RKO (cell line): Measurements from ENCODE around the gene RNF217.
"Not testable (repeated sequence)": the region's sequence is repeated elsewhere in the genome, so short reads cannot be mapped to it uniquely, and the experiment has no call there.

ENCODE experiments used
- DNase-seq: peaks from one replicate; pipeline ENCODE4 v3.0.0-alpha.2; 2016; ENCODE audit warnings: low spot score

The RNF217 gene

DNA sequence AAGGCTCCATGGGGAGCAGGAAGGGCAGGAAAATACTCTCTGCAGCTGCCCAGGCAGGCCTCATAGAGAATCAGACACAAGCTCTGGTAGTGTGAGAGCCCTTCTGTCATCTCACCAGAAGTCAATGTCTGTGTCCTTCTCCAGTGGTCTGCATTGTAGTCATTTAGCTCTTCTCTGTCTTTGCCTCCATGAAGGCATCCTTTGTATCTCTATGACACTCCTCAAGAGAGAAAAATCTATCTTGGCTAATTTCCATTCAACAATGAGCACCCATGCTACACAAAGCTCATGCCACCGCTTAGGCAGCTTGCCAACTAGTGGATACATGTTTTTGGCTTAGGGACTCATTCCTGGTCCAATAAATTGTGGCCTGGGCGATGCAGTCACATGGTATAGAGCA lies 92.1 kb downstream of the RNF217 start:
- no peak for DNase-seq

DNA sequence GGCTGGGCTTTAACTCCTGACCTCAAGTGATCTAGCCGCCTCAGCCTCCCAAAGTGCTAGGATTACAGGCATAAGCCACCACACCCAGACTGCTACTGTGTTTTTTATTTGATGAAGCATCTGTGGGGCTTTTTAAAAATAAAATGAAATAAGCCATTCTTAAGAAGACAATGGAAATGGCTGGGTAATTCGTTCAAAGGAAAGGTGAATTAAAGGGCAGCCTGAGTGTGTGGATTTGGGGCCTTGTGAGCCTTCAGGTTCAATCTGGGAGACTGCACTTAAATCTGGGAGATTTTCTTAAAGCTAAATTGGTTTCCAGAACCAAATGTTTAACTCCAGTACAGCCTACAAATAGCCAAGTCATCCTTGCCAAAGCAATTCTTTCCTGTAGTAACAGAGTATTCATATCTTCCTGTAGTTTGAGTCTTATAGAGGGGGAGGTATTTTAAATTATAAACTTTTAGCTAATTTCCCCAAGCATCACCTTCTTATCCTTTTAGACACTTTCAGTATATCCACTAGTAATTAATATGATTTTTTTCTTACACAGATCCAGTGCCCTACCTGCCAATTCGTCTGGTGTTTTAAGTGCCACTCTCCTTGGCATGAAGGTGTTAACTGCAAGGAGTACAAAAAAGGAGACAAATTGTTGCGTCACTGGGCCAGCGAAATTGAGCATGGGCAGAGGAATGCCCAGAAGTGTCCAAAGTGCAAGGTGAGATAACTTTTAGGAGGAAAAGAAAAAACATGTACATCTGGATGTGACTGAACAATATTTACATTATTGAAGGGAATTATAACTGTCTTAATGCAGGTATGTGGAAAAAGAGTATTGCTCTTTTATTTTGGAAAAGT lies 95.4 kb downstream of the RNF217 start:
- no peak for DNase-seq

DNA sequence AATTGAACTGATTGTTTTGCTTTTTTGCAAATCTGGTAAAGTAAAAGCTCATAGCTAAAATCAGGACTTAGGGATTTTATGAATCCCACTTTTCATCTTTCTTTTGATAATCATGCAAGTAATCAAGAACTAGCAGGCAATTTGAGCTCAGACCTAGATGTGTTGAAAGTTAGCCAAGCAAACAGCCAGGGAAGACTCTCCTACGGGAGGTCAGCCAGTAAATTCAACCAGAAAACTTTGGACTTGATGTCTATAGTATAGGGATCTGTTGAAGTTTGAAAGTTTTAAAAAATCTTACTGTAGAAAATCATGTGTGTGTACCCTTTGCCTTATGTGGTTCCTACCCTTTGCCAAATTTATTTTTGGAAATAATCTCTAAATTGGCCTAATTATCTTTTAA lies 96.3 kb downstream of the RNF217 start:
- DNase-seq: no peak

DNA sequence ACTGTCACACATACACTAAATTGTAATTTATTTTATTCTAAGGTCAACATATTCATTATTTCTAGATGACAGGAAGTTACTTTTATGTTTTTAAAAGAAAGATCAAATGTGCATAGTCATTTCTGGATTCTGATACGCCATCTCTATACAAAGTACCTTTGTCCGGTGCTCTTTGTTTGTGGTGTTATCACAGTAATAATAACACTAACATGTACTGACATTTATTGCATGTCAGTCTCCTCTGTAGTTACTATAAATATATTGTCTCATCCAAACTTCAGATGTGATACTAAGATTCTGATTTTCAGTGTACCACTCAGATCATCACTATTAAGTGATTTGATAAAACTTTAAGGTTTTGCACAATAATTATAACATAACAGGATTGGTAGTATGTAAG lies 101.1 kb downstream of the RNF217 start:
- no peak for DNase-seq

DNA sequence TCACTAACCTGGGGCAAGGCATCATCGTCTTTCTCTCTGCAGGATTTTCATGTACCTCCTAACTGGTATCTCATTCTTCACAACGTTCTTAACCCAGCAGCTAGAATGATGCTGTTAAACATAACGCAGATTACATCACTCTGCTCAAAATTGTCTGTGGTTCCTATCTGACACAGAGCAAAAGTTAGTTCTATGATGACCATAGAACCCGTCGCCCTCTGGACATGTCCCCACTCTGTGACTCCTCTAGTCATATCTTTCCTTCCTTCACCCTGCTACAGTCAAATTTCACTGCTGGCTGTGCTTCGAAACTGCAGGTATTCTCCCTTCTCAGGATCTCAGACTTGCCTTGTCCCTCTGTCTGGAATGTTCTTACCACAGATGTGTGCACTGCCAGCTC lies 103.9 kb downstream of the RNF217 start:
- DNase-seq: no peak

DNA sequence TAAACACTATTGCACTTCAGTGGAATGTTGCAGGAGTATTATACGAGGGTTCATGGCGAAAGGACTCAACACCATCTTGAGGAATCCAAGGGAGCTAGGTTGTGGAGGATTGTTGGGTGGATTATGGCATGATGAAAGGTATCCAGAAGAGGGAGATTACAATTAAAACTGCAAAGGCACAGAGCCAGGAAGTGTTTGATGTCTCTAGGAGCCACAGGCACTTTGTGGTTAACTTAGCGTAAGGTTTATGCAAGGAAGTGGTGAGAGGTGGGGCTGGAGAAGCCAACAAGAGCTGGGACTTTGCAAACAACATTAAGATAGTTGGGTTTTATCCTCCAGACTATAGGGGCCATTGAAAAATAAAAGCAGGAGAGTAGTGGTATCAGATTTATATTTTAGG lies 104.7 kb downstream of the RNF217 start:
- DNase-seq: no peak

DNA sequence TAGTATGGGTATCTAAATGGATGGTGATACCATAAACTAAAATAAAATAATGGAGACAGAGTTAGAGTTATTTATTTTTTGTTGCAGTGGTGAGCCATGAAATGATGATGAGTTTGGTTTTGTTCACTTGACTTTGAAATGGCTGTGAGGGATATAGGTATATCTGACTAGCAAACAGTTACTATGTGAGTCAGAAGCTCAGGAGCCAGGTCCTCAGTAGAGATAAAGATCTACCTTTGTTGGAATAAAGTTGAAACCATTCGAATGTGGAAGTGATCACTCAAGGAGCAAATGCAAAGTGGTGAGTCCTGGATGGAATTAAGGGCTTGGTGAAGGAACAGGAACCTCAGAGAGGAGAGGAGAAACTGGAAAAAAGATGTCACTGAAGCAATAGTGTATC lies 105.3 kb downstream of the RNF217 start:
- DNase-seq: no peak

DNA sequence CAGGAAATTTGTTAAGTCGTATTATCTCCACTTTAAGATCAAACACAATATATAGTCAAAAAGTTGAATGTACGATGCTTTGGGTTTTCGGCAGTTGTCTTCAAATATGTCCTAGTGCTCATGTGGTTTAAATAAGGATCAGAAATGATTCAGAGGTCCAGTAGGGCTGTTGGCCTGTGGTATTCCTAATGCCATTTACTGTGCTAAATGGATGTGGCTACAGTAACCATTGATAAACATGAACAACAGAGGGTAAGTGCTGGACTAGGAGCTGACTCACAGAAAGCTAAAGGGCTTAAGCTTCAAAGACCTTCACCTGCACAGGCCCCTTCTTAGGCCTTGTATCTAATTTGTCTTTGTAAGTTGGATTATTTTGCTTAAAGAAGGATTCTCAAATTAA lies 110.8 kb downstream of the RNF217 start:
- DNase-seq: no peak

DNA sequence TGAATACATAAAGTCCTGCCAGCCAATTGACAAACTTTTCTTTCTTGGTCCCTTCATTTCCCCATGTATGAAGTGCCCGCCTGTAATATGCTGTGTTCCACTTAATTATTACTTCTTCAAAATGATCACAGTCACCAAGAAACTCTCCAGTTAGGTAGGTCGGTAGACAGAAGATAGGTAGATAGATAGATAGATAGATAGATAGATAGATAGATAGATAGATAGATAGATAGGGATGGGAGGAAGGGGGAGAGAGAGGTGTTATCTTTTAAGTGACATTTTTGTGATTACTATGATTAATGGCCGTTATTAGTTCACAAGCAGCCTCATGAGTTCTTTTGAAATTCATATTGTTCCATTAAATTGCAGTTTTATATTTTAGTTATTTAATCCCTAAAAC lies 111.9 kb downstream of the RNF217 start:
- DNase-seq: no peak

DNA sequence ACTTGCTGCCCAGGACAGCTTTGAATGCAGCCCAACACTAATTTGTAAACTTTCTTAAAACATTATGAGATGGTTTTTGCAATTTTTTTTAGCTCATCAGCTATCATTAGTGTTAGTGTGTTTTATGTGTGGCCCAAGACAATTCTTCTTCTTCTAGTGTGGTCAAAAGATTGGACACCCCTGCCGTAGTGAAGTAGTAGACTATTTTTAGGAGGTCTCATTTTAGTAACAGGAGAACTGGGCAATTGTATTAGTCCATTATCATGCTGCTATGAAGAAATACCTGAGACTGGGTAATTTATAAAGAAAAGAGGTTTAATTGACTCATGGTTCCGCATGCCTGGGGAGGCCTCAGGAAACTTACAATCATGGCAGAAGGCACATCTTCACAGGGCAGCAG lies 112.8 kb downstream of the RNF217 start:
- not testable (repeated sequence) for DNase-seq

DNA sequence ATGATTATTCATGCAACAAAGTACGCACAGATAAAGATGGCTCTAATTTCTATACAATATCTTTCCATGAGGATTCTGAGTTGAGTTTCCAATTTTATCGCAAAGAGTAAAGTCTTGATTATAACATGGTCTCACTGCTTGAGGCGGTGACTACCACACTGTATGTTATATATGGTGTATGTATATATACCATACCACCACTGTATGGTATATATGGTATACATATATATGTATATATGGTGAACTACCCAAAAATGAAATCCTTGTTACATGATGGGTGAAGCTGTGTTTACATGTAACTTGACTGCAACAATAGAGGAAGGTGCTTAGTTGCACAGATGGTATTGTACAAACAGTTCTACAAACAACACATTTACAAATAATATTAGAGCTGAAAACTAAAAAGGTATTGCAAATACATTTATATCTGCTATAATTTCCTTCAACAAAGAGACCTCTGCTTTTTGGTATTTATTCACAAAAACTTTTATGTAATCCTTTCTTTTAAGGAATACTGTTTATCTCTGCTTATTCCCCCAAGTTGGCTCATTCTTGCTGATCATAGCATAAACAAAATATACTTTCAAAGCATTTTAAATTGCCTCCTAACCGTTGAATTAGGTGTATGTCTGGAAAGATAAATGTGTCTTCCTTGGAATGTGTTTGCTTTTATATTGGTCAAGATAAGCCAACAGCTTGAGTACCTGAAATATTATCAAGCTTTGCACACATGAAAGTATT lies 113.7 kb downstream of the RNF217 start:
- no peak for DNase-seq

DNA sequence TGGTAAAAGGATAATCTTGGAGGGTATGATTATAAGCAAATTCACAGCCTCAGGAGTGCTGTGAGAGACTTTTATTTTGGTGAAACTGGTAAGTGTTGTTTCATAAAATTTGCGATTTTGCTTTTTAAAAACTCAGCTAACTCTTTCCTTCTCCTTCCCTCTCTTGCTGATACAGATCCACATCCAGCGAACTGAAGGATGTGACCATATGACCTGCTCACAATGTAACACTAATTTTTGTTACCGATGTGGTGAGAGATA lies 114.2 kb downstream of the RNF217 start:
- no peak for DNase-seq

DNA sequence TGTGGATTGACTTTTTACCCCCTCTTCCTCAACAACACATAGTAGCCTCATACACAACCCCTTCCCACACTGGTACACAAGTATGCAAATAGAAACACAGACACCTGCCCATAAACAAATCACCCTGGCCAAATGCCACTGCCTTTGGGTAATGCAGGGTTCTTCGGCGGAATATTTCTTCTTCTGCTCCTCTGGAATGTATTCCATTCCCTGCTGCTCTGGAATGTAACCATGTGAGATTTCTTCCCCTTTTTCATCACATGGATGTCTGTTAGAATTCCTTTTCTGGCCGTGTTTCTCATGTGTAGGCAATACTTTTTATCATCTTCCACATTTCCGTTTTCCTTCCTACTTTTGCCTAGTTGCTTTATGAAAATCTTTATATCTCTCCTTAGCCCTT lies 115.2 kb downstream of the RNF217 start:
- DNase-seq: no peak

DNA sequence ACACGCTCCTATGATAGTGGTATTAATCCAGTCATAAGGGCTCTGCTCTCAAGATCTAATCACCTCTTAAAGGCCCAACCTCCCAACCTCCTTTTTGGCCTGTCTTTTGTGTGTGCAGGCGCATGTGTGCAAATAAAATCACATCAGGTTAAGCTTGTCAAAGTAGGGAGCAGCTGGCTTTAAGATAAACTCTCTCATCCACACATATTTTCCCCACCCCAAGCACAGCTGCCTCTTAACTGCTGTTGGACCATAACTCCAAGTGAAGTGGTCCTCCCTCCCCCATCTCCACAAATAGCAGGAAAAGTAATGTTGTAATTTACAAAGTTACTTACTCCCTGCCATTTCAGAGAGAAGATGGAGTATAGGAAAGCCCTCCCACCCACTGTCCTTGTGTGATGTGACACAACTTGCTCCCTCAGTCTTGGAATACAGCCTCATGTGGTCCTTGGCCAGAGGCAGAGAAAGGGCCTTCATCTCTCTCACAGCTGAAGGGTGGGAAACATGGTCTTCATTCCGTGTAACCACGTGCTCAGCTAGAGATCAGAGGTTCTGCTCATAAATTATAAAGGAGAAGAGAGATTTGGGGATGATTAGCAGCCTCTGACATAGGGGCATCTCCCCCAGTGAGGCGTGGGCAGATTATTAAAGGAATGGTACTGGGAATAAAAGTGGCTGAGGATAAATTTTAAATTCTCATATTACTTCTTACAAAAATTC lies 116.5 kb downstream of the RNF217 start:
- no peak for DNase-seq

DNA sequence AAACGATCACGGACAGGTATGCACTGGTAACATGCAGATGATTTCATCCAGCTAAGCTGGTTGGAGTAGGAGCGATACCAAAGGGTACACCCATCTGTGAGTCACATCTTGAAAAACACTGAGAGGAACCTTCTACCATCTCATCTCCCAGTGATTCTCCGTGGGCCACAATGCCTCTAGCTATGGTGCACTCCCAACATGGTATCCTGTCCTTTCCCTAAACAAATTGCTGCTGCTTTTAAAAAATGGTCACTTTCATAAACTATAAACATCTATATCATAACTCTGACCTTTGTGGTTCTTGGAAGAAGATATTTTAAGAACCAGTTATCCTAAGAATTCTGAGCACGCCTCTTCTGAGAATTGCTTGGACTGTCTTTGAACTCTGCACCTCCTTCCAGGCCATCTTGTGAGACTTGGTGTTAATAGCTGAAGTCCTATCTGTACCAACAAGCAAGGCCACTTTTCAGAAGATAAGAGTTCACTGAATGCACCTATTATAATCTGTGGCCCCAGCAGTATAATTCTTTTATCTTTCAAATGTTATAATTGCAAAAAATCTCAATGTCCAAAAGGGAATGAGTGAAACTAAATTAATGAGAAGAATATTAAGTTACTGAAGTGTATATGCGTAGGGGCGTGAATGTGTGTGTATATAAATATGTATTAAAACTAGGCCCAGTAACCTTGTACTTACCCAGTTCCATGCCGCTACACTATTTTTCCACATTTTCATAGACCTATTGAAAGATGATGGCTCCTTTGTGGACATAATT lies 120.9 kb downstream of the RNF217 start:
- no peak for DNase-seq

DNA sequence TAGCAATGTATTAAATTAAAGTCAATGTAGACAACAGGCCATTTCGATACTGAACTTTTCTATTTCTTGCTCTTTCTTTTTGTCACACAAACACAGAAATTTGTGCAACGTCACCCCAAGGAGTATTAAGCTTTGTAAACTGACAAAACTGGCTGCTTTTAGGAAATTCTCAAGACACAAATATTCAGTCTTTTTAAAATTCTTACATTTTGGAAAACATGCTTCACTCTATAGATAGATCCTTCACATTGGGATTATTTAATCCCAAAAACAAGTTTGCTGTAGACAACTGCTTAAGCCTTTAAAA lies 121.4 kb downstream of the RNF217 start:
- DNase-seq: no peak

DNA sequence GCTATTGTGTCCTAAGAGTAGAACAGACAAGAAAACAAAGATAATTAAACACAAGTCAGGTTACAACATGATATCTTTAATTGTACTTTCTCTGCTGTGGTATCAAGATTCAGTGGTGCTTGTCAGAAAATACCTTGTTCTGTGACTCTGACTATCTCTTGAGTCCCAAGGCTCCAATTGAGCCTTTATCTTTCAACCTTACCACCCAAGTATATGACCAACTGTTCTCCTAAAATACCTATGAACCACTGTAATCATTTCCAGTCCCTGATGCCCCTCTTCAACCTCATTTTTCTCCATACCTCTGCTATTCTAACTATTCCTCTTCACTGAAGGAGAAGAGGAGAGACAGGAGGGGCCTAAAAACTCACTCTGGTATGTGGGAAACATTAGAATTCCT lies 124.5 kb downstream of the RNF217 start:
- no peak for DNase-seq

DNA sequence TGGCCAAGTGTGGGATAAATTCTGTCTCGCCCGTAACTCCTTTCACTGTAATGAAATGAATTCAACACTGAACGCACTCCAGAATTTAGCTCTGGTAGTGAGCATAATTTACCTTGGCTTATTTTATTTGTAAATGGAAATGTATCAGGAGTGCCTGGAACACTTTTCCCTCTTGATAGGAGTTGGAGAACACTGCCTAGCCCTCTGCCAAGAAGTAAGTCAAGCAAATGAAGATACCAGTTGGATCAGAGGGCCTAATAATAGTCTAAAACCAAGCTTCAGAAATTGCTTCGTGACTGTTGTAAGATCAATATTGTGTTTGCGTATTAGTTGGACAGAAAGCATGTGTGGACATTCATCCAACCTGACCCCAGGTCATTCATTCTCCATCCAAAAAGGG lies 126.7 kb downstream of the RNF217 start:
- no peak for DNase-seq

DNA sequence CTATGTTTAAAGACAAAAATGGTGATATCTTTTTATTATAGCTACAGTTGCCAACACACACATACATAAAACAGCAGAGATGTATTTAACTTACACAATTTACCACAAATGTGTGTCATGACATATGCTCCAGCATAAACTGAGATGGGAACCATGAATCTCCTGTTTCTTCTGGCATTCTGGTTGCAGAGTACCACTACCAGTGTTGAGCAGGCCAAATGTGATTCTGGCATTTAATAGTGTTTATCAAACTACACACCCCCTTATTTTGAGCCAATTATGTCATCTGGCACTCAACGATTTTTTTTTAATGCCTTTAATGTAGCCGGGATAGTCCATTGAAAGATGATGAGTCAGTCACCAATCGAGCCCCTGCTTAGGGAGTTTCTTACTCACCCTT lies 132.3 kb downstream of the RNF217 start:
- DNase-seq: no peak

DNA sequence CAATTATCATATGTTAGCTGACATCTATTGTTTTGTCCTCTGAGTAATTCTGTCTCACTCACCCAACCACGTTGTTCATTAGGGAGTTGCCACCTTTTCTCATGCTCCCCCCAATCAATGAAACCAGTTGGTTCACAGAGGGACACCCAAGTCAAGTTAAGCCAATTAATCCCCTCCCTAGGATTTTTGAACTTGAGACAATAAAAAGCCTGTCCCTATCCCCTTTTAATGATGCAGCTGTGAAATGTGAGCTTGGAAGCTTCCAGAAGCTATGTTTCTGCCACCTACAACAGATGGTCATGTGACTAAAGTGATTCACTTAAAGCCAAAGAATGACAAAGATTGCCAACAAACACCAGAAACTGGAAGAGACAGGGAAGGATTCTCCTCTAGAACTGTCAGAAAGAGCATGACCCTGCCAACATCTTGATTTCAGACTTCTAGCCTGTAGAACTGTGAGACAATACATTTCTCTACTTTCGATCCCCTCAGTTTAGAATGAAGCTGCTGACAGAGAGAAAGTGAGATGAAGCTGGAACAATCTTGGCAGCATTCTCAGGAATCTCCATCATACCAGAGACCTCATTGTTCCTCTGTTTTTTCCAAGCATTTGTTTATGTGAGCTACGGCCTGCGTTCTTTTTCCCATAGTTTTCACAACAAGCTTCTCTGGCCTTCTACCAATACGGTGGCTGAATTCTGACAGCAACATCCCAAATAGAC lies 133.5 kb downstream of the RNF217 start:
- DNase-seq: no peak

DNA sequence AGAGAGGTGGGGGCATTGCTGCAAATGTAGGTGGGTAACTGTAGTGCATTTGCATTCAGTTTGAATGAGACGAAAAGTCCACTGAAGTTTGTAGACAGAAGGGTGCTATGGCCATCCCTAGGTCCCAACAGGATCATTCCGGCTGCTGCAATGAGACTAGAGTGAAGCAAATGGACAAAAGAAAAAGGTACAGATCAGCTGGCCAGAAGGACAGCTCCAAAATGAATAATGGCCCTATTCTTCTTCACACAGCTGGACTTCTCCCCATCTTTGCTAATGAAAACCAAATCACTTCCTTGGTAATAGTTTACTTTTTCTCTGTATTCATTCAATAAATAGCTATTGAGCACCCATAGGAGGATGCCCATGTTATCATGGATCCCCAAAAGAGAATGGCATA lies 134.9 kb downstream of the RNF217 start:
- DNase-seq: no peak

DNA sequence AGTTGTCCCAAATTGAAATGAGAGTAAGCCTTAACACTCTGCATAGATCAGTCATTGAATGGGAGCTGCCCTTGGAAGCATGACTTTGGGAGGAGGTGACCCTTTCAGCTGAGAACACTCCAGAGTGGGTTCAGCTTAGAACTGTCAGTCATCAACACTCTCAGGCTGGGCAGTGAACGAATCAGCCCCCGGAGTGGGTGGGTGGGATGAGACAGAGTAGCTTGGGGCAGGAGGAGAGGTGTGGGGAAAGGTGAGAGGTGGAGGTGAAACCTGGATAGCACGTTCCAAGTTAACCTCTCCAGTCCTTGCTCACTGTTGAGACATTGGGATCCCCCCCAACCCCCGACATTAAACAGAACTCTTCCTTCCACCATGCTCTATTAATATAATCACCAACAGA lies 136.0 kb downstream of the RNF217 start:
- no peak for DNase-seq
